H9 (cell line): Measurements from ENCODE around the gene CYP24A1. TPM values are rescaled to one million over a fixed set of nuclear protein-coding genes. Genes with fewer than 3 reads are reported as not detected.
"Not testable (repeated sequence)": the region's sequence is repeated elsewhere in the genome, so short reads cannot be mapped to it uniquely, and the experiment has no call there.

Source experiments
- DNase-seq: peaks from one replicate; pipeline ENCODE4 v3.0.0-alpha.2; 2017
- H2AFZ ChIP-seq: one replicate; pipeline ENCODE4 v1.6.1; 2013; ENCODE audit warnings: mild to moderate bottlenecking, low read length, control low read depth, moderate library complexity
- H2AK5ac ChIP-seq: 2 replicates; pipeline ENCODE4 v1.6.1; 2013; ENCODE audit warnings: low read length, control low read depth, mixed read lengths; ENCODE audit not compliant: insufficient read length
- H2BK120ac ChIP-seq: one replicate; pipeline ENCODE4 v1.6.1; 2013; ENCODE audit warnings: low read depth, mild to moderate bottlenecking, low read length, control low read depth, inconsistent platforms; ENCODE audit not compliant: poor library complexity, severe bottlenecking
- H2BK12ac ChIP-seq: 2 replicates; pipeline ENCODE4 v1.6.1; 2013; ENCODE audit warnings: low read length, control low read depth, mixed read lengths, low read depth; ENCODE audit not compliant: insufficient read length
- H2BK15ac ChIP-seq: 2 replicates; pipeline ENCODE4 v1.6.1; 2013; ENCODE audit warnings: low read depth, low read length, control low read depth
- H2BK20ac ChIP-seq: one replicate; pipeline ENCODE4 v1.6.1; 2013; ENCODE audit warnings: low read depth, mild to moderate bottlenecking, low read length, control low read depth, inconsistent platforms; ENCODE audit not compliant: poor library complexity, severe bottlenecking
- H2BK5ac ChIP-seq: 2 replicates; pipeline ENCODE4 v1.6.1; 2013; ENCODE audit warnings: low read length, control low read depth, mixed read lengths; ENCODE audit not compliant: insufficient read length
- H3K14ac ChIP-seq: 2 replicates; pipeline ENCODE4 v1.6.1; 2013; ENCODE audit warnings: low read length, control low read depth; ENCODE audit not compliant: insufficient read depth
- H3K18ac ChIP-seq: 2 replicates; pipeline ENCODE4 v1.6.1; 2013; ENCODE audit warnings: low read depth, mild to moderate bottlenecking, mixed read lengths, low read length, control low read depth; ENCODE audit not compliant: insufficient read length
- H3K23ac ChIP-seq: 2 replicates; pipeline ENCODE4 v1.6.1; 2013; ENCODE audit warnings: low read length, control low read depth, mixed read lengths, low read depth; ENCODE audit not compliant: insufficient read length
- H3K23me2 ChIP-seq: 2 replicates; pipeline ENCODE4 v1.6.1; 2013; ENCODE audit warnings: low read depth, mild to moderate bottlenecking, mixed read lengths, low read length, control low read depth; ENCODE audit not compliant: insufficient read length, poor library complexity, severe bottlenecking
- H3K27ac ChIP-seq: 2 replicates; pipeline ENCODE4 v1.5.1; 2013; ENCODE audit warnings: low read length, control low read depth, mixed read lengths, low read depth; ENCODE audit not compliant: insufficient read length
- H3K27me3 ChIP-seq: 2 replicates; pipeline ENCODE4 v1.6.1; 2013; ENCODE audit warnings: low read length, control low read depth, inconsistent platforms; ENCODE audit not compliant: insufficient read depth
- H3K4ac ChIP-seq: 2 replicates; pipeline ENCODE4 v1.6.1; 2013; ENCODE audit warnings: low read depth, mild to moderate bottlenecking, control low read depth, inconsistent platforms, low read length, moderate library complexity
- H3K4me1 ChIP-seq: 2 replicates; pipeline ENCODE4 v1.6.1; 2013; ENCODE audit warnings: low read length, control low read depth, inconsistent platforms; ENCODE audit not compliant: insufficient read depth
- H3K4me2 ChIP-seq: 2 replicates; pipeline ENCODE4 v1.6.1; 2013; ENCODE audit warnings: low read length, control low read depth, mixed read lengths; ENCODE audit not compliant: insufficient read length, insufficient read depth
- H3K56ac ChIP-seq: 2 replicates; pipeline ENCODE4 v1.6.1; 2013; ENCODE audit warnings: low read depth, mild to moderate bottlenecking, mixed read lengths, low read length, control low read depth; ENCODE audit not compliant: insufficient read length
- H3K79me1 ChIP-seq: 2 replicates; pipeline ENCODE4 v1.6.1; 2013; ENCODE audit warnings: low read depth, mild to moderate bottlenecking, moderate library complexity, low read length, control low read depth, inconsistent platforms; ENCODE audit not compliant: insufficient read depth, poor library complexity, severe bottlenecking
- H3K79me2 ChIP-seq: 2 replicates; pipeline ENCODE4 v1.6.1; 2013; ENCODE audit warnings: low read length, control low read depth, inconsistent platforms; ENCODE audit not compliant: insufficient read depth
- H3K9ac ChIP-seq: 2 replicates; pipeline ENCODE4 v1.6.1; 2013; ENCODE audit warnings: low read length, control low read depth, mixed read lengths; ENCODE audit not compliant: insufficient read length; ENCODE audit errors: extremely low read depth
- H3K9me3 ChIP-seq: one replicate; pipeline ENCODE4 v1.6.1; 2013; ENCODE audit warnings: low read depth, low read length, inconsistent platforms; ENCODE audit not compliant: control insufficient read depth
- H3T11ph ChIP-seq: one replicate; pipeline ENCODE4 v1.6.1; 2013; ENCODE audit warnings: mild to moderate bottlenecking, low read length, control low read depth, inconsistent platforms
- H4K20me1 ChIP-seq: one replicate; pipeline ENCODE4 v1.6.1; 2013; ENCODE audit not compliant: control insufficient read depth, insufficient read length, insufficient read depth
- H4K5ac ChIP-seq: 2 replicates; pipeline ENCODE4 v1.6.1; 2013; ENCODE audit warnings: low read depth, mild to moderate bottlenecking, mixed read lengths, low read length, control low read depth; ENCODE audit not compliant: insufficient read length
- H4K8ac ChIP-seq: replicated peaks from 2 replicates; pipeline ENCODE4 v1.6.1; 2013; ENCODE audit warnings: low read length, control low read depth, mixed read lengths, low read depth; ENCODE audit not compliant: insufficient read length
- H4K91ac ChIP-seq: 2 replicates; pipeline ENCODE4 v1.6.1; 2013; ENCODE audit warnings: low read depth, mild to moderate bottlenecking, moderate library complexity, mixed read lengths, low read length, control low read depth; ENCODE audit not compliant: insufficient read length
- H3K27ac Mint-ChIP-seq, 3 experiments: 2 replicates in 2 of 3; 3 replicates in 1 of 3; pipeline ENCODE4 v1.8.0; 2020 to 2021; ENCODE audit warnings: mixed read lengths in 3 of 3, mild to moderate bottlenecking in 1 of 3, moderate library complexity in 1 of 3
- H3K27me3 Mint-ChIP-seq: 2 replicates; pipeline ENCODE4 v1.8.0; 2021; ENCODE audit warnings: low read depth, mild to moderate bottlenecking, moderate library complexity, mixed read lengths
- H3K36me3 Mint-ChIP-seq, 3 experiments: 2 replicates in 2 of 3; 3 replicates in 1 of 3; pipeline ENCODE4 v1.8.0; 2020 to 2021; ENCODE audit warnings: low read depth in 3 of 3, mixed read lengths in 3 of 3; ENCODE audit not compliant: insufficient read depth in 1 of 3
- H3K4me1 Mint-ChIP-seq, 2 experiments: 2 replicates each; pipeline ENCODE4 v1.8.0; 2020; ENCODE audit warnings: mixed read lengths in 2 of 2
- H3K4me3 Mint-ChIP-seq, 2 experiments: 2 replicates in 1 of 2; 3 replicates in 1 of 2; pipeline ENCODE4 v1.8.0; 2020 to 2021; ENCODE audit warnings: mild to moderate bottlenecking in 2 of 2, mixed read lengths in 2 of 2, moderate library complexity in 1 of 2
- H3K9me3 Mint-ChIP-seq, 2 experiments: 2 replicates in 1 of 2; 3 replicates in 1 of 2; pipeline ENCODE4 v1.8.0; 2020; ENCODE audit warnings: mild to moderate bottlenecking in 2 of 2, mixed read lengths in 2 of 2, moderate library complexity in 1 of 2
- WGBS: extraction: QIAGEN DNeasy Blood & Tissue Kit; methylation state at CpG from one replicate; pipeline ENCODE4 v1.1.7; 2013; ENCODE audit warnings: missing lambda C conversion rate, low lambda C conversion rate, mixed read lengths; ENCODE audit not compliant: insufficient read length; ENCODE audit errors: extremely low coverage; 5-methylcytosine and 5-hydroxymethylcytosine counted together
- total RNA-seq: library from RNA; stranded (reverse); gene quantifications from 2 replicates; pipeline ENCODE4 v1.2.1, GENCODE V29; 2021
- TF ChIP-seq, protein P1 (sequence below): fragments of 200-600 bp; sonication (generic); conservative IDR thresholded peaks from 3 replicates; pipeline ENCODE4 v1.8.0; 2021; ENCODE audit warnings: antibody characterized with exemption, mild to moderate bottlenecking

The CYP24A1 gene
- total RNA-seq, 1 experiment from 2014 or later = not detected

DNA sequence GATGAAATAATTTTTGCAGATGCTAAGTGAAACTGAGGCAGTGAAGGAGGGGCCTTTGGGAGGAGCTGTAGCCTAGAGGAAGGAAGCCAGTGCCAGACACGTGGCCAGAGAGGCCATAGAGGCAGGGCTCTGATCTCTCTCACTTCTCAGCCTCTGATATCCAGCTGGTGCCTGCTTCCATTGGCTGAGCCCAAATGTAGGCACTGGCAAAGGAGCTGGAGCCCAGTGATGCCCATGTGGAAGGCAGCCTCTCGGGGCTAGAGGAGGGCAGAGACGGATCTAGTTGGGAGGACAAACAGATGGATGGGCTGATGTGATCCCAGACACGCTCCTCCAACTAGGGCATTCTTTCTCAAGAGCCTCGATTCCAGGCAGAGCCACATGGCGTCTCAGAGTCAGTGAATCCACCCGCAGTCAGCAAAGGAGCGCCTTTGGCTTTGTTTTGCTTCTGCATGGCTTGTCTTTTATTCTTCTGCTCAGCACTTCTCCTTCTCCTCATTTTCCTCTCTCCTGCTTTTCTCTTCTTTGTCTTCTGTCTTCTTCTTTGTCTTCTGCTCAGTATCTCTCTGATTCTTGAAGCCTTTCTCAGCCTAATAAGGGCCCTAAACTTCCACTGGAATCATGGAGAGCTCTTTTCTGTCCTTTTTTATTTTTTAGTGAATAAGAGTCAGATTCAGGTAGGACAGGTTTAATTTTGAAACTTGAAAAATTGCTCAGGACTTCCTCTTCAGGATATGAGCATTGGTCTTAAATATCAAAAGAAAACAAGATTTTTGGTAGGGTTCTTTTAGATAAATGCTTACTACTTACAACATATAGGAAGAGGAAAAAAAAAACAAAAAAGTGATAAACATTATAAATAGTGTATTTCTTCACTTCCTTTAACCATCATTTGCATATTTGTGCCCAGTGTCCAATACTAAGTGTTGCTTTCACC, 41.8 kb downstream of the CYP24A1 start:
- no peak overlapping the region for H3K4me2 ChIP-seq
- H4K20me1 ChIP-seq = no peaks in the 10 kb centered on the region
- H3K4ac ChIP-seq = no peak overlapping the region
- no peak overlapping the region for H3K27ac ChIP-seq
- no CpG with 5 or more reads among the region's 8 CpGs for WGBS
- Mint-ChIP-seq H3K4me3 (no peak overlapping the region), H3K27me3 (no peaks in the 10 kb centered on the region; the same call in 1 of the 2 replicates), H3K36me3 (peaks cover 0 to 5% (median 0%) of the 10 kb centered on the region in 3 experiments; a peak in 1 of 7 replicates), H3K9me3 (peaks cover 0 to 11% of the 10 kb centered on the region in 2 experiments; a peak in 2 of 5 replicates), H3K27ac (no peak overlapping the region), H3K4me1 (peaks cover 0 to 12% of the 10 kb centered on the region in 2 experiments; a peak in 3 of 4 replicates)
- H2BK5ac ChIP-seq = no peak overlapping the region
- H3K79me1 ChIP-seq = no peaks in the 10 kb centered on the region
- H3K23ac ChIP-seq = no peak overlapping the region
- H3K56ac ChIP-seq = no peak overlapping the region
- H2BK15ac ChIP-seq = no peak overlapping the region
- H3K4me1 ChIP-seq = peaks cover 2% of the 10 kb centered on the region; the same call in 1 of the 2 replicates
- TF ChIP-seq, protein P1, sequence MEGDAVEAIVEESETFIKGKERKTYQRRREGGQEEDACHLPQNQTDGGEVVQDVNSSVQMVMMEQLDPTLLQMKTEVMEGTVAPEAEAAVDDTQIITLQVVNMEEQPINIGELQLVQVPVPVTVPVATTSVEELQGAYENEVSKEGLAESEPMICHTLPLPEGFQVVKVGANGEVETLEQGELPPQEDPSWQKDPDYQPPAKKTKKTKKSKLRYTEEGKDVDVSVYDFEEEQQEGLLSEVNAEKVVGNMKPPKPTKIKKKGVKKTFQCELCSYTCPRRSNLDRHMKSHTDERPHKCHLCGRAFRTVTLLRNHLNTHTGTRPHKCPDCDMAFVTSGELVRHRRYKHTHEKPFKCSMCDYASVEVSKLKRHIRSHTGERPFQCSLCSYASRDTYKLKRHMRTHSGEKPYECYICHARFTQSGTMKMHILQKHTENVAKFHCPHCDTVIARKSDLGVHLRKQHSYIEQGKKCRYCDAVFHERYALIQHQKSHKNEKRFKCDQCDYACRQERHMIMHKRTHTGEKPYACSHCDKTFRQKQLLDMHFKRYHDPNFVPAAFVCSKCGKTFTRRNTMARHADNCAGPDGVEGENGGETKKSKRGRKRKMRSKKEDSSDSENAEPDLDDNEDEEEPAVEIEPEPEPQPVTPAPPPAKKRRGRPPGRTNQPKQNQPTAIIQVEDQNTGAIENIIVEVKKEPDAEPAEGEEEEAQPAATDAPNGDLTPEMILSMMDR = no peak
- H4K8ac ChIP-seq = no peak overlapping the region
- H2BK120ac ChIP-seq = no peak overlapping the region
- no peaks in the 10 kb centered on the region for H3K27me3 ChIP-seq
- no peaks in the 10 kb centered on the region for H3K79me2 ChIP-seq
- no peak overlapping the region for H4K5ac ChIP-seq
- no peak overlapping the region for H3K14ac ChIP-seq
- no peak for DNase-seq
- H3T11ph ChIP-seq = no peak overlapping the region
- no peak overlapping the region for H3K18ac ChIP-seq
- H3K23me2 ChIP-seq = no peaks in the 10 kb centered on the region
- no peak overlapping the region for H3K9ac ChIP-seq
- H2AK5ac ChIP-seq = no peak overlapping the region
- H2AFZ ChIP-seq = no peak overlapping the region
- H2BK20ac ChIP-seq = no peak overlapping the region
- H3K9me3 ChIP-seq = no peaks in the 10 kb centered on the region
- no peak overlapping the region for H4K91ac ChIP-seq
- no peak overlapping the region for H2BK12ac ChIP-seq

DNA sequence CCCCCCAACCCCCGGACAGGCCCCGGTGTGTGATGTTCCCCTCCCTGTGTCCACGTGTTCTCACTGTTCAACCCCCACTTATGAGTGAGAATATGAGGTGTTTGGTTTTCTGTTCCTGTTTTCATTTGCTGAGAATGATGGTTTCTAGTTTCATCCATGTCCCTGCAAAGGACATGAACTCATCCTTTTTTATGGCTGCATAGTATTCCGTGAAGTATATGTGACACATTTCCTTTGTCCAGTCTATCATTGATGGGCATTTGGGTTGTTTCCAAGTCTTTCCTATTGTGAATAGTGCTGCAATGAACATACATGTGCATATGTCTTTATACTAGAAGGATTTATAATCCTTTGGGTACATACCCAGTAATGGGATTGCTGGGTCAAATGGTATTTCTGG, 42.7 kb downstream of the CYP24A1 start:
- H2BK20ac ChIP-seq, H3K23me2 ChIP-seq, H3K9me3 ChIP-seq, H2AFZ ChIP-seq, H4K20me1 ChIP-seq, H3K4ac ChIP-seq, H3K4me1 ChIP-seq, H3K9ac ChIP-seq, H3K27ac ChIP-seq, H3K56ac ChIP-seq, H4K5ac ChIP-seq, H2BK5ac ChIP-seq, H4K91ac ChIP-seq, H3K27me3 ChIP-seq, H3K23ac ChIP-seq, H3T11ph ChIP-seq, H3K4me3 Mint-ChIP-seq, H3K27me3 Mint-ChIP-seq, H3K4me2 ChIP-seq, H3K36me3 Mint-ChIP-seq, DNase-seq, H2BK120ac ChIP-seq, H3K27ac Mint-ChIP-seq, H3K18ac ChIP-seq, H3K79me1 ChIP-seq, H3K14ac ChIP-seq, H4K8ac ChIP-seq, H2BK12ac ChIP-seq, H2AK5ac ChIP-seq, H2BK15ac ChIP-seq, H3K79me2 ChIP-seq: not testable (repeated sequence)
- Mint-ChIP-seq H3K9me3 (peaks cover 0 to 11% of the 10 kb centered on the region in 2 experiments; a peak in 2 of 5 replicates), H3K4me1 (peaks cover 0 to 12% of the 10 kb centered on the region in 2 experiments; a peak in 3 of 4 replicates)
- no CpG with 5 or more reads among the region's 4 CpGs for WGBS
